GM18867 (cell line): ENCODE measurements around the gene WDR76.
"Not testable (repeated sequence)": the region's sequence is repeated elsewhere in the genome, so short reads cannot be mapped to it uniquely, and the experiment has no call there.

Source experiments
- ATAC-seq: cut with Tn5 transposase; IDR thresholded peaks from one replicate; pipeline ENCODE4 v1.9.1; 2021; ENCODE audit warnings: mild to moderate bottlenecking, moderate library complexity; ENCODE audit not compliant: unreplicated experiment

Gene WDR76

DNA sequence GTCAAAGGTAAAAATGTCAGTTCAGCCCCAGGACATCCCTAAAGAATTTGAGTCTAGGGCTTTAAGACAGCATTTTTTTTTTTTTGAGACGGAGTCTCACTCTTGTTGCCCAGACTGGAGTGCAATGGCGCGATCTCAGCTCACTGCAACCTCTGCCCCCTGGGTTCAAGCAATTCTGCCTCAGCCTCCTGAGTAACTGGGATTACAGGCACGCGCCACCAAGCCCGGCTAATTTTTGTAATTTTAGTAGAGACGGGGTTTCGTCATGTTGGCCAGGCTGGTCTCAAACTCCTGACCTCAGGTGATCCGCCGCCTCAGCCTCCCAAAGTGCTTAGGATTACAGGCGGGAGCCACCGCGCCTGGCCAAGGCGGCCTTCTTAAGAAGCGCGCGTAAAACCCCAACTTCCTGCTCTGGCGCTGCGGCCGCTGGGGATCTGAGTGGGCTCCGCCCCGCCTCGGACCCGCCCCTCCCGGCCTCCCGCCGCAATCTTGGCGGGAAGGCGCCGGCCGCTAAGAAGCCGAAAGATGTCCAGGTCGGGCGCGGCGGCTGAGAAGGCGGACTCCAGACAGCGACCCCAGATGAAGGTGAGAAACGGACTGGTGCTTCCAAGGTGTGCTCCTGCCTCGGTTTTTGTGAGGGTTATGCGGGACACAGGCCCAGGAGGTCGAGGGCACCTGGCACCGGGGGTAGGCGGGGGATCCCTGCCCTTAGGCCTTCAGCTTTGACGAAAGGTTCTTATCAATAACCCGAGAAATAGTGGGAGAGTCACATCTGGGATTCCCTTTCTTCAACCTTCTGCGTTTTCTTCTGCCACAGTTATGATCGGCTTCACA, at the start of gene WDR76:
Gene WDR76 (plus strand): TSS at position 495 of the 834 bp plus-strand sequence. CDS start 31 bp downstream, at position 526.
- peak; percentile 64 for ATAC-seq

- ATAC-seq = peak; percentile 72
Observed at GRCh38 chr15:43777267-43777914, 49.4 kb upstream of the WDR76 start.

GRCh38 chr15:43779016-43779415, 47.8 kb upstream of the WDR76 start:
- ATAC-seq = no peak

DNA sequence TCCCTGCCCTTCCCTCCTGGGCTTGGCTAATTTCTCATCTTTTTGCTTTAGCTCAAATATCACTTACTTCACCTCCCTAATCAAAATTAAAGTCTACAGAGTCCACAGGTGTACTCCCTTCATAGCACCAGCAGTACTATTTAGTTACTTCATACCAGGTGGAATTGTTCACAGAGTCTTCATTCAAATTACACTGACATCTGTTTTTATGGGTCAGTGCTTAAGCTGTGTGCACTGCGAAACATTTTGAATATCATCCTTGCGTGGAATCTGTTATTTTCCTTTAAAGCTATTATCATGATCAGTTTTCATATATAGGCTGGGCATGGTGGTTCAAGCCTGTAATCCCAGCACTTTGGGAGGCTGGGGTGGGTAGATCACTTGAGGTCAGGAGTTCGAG, 37.4 kb upstream of the WDR76 start:
- no peak for ATAC-seq

DNA sequence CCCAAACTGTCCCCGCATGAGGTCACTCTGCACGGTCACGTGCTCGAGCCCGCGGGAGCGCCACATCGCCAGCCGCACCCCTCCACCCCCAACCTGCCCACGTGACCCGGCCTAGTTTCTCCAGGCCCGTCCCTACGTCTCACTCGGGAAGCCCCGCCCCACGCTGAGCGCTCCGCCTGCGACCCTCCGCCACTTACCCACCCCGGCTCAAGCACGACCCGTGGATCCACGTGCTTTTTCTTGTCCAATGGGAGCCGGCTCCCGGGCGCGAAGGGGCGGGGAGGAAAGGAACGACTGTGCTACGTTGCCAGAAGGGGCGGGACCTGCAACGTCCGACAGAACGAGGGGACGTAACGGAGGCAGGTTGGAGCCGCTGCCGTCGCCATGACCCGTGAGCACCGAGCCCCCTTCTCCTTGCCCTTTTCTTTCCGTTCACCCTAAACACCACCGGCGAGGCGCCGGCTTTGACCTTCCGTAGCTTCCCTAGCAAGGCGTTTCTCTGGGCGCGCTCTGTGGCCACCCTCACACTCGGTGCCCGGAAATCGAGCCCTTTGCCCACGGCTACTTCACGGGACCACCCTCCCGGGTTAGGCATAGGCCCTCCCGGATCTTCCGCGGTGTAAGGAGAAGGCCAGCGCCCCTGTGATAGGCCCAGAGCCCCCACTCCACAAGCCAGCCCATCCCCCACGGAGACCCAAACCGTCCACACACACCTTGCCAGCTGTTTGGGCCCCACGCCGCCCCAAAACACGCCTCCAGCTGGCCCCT, 34.6 kb upstream of the WDR76 start, which contains the start of gene SERF2:
Gene SERF2 (plus strand): TSS at position 328 of the 768 bp plus-strand sequence. CDS start 57 bp downstream, at position 385.
- peak; percentile 80 for ATAC-seq

DNA sequence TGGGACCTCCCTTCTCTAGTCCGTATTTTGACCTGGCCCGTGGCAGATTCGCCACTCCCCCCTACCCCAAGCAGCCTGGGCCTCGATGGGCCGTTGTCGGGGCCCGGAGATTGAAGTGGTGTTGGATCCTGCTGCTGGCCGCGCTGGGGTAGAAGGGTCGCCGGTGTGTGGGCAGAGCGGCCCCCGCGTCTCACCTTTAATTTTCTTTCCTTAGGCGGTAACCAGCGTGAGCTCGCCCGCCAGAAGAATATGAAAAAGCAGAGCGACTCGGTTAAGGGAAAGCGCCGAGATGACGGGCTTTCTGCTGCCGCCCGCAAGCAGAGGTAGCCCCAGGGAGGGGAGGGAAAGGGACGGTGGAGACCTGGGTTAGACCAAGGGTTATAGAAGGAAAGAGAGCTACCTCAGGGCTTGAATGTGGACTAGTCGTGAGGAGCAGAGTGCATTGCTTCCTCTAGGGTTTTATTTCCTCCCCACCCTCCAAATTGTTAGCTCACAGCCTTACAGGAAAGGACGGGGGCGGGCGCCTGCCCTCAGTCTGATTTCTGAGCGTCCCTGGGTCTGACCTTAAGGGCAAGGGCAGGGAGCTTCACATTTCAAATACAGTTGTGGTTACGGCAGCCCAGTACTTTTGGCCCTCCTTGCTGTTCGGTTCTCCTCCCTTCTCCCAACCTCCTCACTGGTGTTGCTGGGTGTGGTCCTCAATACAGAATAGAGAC, 33.9 kb upstream of the WDR76 start:
- ATAC-seq = no peak

DNA sequence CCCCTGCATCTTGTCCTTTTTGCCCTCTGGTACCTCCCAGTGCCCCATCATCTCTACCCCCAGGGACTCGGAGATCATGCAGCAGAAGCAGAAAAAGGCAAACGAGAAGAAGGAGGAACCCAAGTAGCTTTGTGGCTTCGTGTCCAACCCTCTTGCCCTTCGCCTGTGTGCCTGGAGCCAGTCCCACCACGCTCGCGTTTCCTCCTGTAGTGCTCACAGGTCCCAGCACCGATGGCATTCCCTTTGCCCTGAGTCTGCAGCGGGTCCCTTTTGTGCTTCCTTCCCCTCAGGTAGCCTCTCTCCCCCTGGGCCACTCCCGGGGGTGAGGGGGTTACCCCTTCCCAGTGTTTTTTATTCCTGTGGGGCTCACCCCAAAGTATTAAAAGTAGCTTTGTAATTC, 33.2 kb upstream of the WDR76 start:
- no peak for ATAC-seq

GRCh38 chr15:43794269-43795037, 32.3 kb upstream of the WDR76 start:
- ATAC-seq = no peak

GRCh38 chr15:43795197-43795596, 31.6 kb upstream of the WDR76 start:
- ATAC-seq = no peak

- no peak for ATAC-seq
Observed at GRCh38 chr15:43795997-43796396, 30.8 kb upstream of the WDR76 start.

DNA sequence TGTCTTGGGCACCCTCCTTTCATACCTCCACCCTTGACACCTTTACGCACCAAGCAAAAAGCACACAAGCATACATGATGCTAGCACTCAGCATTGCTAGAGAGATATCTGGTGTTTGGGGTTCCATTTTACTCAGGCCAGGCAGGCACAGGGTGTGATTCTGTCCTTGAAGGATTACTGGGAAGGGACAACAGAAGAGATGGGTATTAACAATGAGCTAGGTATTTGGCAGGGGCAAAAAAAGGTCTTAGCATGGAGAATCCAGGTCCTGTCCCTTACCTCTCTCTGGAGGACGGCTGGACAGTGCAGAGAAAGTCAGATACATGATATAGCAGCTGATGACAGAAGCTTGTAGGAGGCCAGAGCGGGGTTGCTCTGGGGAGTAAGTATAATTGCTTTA, 30.2 kb upstream of the WDR76 start:
- no peak for ATAC-seq

DNA sequence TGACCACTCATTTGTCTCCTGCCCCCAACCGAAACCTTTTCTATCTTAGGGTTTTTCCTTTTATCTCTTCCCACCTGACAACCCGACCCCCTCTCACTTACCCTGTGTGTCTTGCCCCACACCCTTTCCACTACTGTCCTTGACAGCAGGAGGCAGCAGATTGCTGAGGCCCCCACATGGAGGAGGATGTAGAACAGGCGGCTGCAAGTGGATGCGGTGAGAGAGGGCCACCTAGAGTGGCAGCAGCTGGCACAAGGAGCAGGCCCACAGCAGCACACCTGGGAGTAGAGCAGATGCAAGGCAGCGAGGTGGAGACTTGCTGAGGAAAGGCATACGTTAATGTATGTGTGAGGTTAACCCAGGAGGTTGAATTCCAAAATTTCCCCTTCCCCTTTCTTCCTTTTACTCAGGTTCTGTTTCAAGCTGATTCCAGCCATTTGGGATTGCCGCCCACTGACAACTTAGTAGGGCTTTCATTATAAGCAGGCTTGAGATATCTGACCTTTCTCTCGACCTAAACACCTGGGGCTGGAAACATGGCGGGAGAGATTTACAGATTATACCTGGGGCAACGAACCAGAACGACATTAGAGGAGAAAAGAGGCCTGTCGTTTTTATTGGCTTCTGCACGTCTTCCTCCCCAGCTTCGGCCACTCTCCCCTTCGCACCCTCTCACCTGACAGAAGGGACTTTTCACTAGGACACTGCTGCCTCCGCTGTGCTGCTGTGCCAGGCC, 27.4 kb upstream of the WDR76 start:
- no peak for ATAC-seq

DNA sequence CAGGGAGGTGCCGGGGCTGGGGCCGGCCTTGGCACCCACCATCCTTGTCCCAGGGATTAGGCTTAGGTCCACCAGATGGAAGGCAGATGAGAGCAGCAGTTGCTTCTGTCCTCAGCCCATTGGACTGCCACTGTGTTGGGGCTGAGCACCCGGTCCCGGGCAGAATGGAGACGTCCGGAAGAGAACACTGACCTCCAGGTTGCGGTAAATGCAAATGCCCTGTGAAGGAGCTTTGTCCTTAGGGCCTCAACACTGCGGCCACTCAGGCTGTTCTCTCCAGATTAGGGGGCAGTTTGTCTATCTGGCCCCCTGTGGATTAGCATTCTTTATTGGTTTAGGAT, 26.9 kb upstream of the WDR76 start, which contains the start of gene SERINC4:
Gene SERINC4 (minus strand): TSS at position 276 of the 341 bp plus-strand sequence. CDS start 234 bp downstream, at position 42.
- ATAC-seq = no peak

DNA sequence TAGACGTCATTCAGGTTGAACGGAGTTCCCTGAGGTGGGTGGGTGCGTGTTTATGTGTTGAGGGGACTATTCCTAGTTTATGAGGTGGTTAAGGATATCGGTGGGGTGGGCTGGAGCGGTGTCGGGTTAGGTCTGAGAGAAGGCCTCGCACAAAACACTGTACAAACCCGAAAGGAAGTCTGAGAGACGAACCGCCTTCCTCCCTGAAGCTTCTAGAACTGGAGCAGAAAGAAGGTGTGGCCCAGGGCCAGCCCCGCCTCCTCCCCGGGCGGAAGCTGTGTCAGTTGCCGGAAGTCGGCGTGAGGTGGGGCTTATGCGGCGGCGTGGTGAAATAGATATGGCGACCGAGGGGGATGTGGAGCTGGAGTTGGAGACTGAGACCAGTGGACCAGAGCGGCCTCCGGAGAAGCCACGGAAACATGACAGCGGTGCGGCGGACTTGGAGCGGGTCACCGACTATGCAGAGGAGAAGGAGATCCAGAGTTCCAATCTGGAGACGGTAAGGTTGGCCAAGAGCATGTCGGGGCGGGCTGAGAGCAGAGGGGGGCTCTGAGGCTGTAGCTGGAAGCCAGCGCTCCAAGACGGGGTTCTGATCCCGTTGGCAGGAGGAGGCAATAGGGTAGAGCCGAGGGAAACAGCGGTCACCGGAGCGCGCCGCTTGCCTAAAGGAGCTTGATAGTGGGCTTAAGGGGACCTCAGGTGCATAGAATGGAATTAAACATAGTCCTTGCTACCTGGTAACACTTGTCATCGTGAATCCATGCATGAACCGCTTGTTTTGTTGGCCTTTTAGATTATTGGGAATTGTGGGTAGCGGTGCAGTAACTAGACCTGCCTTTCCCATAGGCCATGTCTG, 26.3 kb upstream of the WDR76 start, which contains the start of gene HYPK:
Gene HYPK (plus strand): TSS at position 314 of the 856 bp plus-strand sequence. CDS start 24 bp downstream, at position 338.
- ATAC-seq = peak; percentile 88

- not testable (repeated sequence) for ATAC-seq
Observed at GRCh38 chr15:43802676-43803075, 24.1 kb upstream of the WDR76 start.

DNA sequence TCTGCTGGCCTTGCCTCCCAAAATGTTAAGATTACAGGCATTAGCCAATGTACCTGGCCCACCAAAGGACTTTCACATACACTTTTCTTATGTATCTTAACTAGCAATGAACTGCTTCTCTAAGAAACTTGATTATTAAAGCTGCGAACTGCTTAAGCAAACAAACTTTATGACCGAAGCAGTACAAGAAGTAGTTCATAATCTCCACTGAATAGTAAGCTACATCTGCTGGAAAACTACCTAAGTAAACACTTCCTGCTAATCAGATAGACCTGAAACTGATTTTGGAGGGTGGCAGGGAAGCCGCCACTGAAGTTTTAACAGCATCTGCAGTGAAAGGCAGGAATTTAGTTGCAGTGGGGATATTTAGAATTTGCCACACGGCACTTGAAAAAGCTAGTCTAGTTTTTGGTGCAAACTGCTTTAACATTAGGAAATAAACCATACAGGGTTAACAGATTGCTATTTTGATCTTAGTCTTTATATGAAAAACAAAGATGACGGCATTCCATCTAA, 18.3 kb upstream of the WDR76 start:
- ATAC-seq = no peak

DNA sequence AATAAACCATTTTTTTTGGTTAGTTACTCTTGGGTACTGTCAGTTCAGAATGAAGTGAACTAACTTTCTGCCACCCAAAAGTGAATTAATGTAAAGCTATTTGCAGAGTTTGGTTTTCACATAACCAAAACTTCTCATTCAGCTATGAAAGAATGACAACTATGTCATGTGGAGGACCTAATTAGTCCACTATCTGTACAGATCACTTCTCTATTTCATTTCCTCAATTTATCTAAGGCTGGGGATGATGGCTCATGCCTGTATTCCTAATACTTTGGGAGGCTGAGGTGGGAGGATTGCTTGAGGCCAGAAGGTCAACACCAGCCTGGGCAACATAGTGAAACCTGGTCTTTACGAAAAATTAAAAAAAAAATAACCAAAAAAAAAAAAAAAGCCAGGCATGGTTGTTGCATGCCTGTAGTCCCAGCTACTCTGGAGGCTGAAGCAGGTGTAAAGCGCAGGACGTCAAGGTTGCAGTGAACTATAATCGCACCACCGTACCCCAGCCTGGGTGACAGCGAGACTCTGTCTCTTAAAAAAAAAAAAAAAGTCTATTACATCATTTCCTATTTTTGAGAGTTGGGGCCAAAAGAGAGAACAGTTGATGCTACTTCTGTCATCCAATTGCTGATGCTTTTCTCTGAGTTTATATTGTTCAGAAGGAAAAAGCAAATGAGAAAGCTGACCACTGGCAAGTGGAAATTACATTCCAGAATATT, 17.7 kb upstream of the WDR76 start:
- peak; percentile 63 for ATAC-seq
